K562 (cell line): ENCODE data around the gene TRIM24. TPM values are rescaled to one million over a fixed set of nuclear protein-coding genes. Genes with fewer than 3 reads are reported as not detected.

ENCODE experiments used
- ATAC-seq: fragments of 200-7000 bp; cut with Tn5 transposase; 3 replicates; pipeline ENCODE4 v1.9.1; 2020; ENCODE audit warnings: moderate library complexity
- BruUV-seq: library from RNA; stranded (reverse); fragments of 400-500 nt; replicated peaks from 2 replicates; lab custom pipeline; 2021; lab: Mats Ljungman, UMichigan
- CTCF ChIA-PET: fragments of 300-600 bp; formaldehyde crosslinking; extraction: SDS; loops from one replicate; lab custom pipeline; 2021; ENCODE audit warnings: low intra/inter-chr PET ratio; lab: Yijun Ruan, JAX
- POLR2A ChIA-PET: fragments of 300-600, 350-650 bp; sonication (Branson Sonifier 250); formaldehyde crosslinking; extraction: SDS; loops from one replicate; lab custom pipeline; 2021; ENCODE audit warnings: antibody characterized with exemption, inconsistent platforms; lab: Yijun Ruan, JAX
- DNase-seq, 4 experiments: peaks; one replicate each; pipeline versions ENCODE4 v3.0.0 to v3.0.0-alpha.2; 2011 to 2018; ENCODE audit warnings: low spot score in 3 of 4, mixed read lengths in 3 of 4; ENCODE audit errors: extremely low read depth in 1 of 4
- FAIRE-seq: peaks from 2 replicates; lab custom pipeline; 2011; peaks lifted over from hg19 to GRCh38; lab: Jason Lieb, UNC
- H2AFZ ChIP-seq: 2 replicates; pipeline ENCODE4 v1.6.0; 2011; ENCODE audit warnings: low read depth, low read length, control low read depth, inconsistent platforms
- H3K27ac ChIP-seq: fragments of 200-600 bp; 3 replicates; pipeline ENCODE4 v1.8.0; 2011; ENCODE audit warnings: low read depth, mild to moderate bottlenecking, control low read depth, inconsistent platforms, low read length, moderate library complexity, mixed read lengths; ENCODE audit errors: extremely low read depth
- H3K27me3 ChIP-seq, 2 experiments: fragments of 300-600 bp in 1 of 2; 2 replicates in 1 of 2; 3 replicates in 1 of 2; pipeline versions ENCODE4 v1.6.0 to v1.8.0; 2011; ENCODE audit warnings: inconsistent platforms in 2 of 2, low read length in 2 of 2, mild to moderate bottlenecking in 1 of 2, mixed read lengths in 1 of 2, moderate library complexity in 1 of 2; ENCODE audit not compliant: control insufficient read depth in 2 of 2, insufficient read depth in 2 of 2
- H3K36me3 ChIP-seq: fragments of 300-600 bp; 3 replicates; pipeline ENCODE4 v1.8.0; 2011; ENCODE audit warnings: mild to moderate bottlenecking, low read length, inconsistent platforms; ENCODE audit not compliant: control insufficient read depth, insufficient read depth
- H3K4me1 ChIP-seq, 2 experiments: fragments of 200-600 bp in 1 of 2; replicated peaks in 1 of 2; 2 replicates in 1 of 2; 3 replicates in 1 of 2; pipeline versions ENCODE4 v1.5.1 to v1.8.0; 2011; ENCODE audit warnings: inconsistent platforms in 2 of 2, low read length in 2 of 2, mild to moderate bottlenecking in 1 of 2, mixed read lengths in 1 of 2, moderate library complexity in 1 of 2; ENCODE audit not compliant: control insufficient read depth in 2 of 2, insufficient read depth in 2 of 2
- H3K4me2 ChIP-seq: 2 replicates; pipeline ENCODE4 v1.6.1; 2011; ENCODE audit warnings: low read length, control low read depth, inconsistent platforms, mixed read lengths; ENCODE audit not compliant: insufficient read depth
- H3K4me3 ChIP-seq: fragments of 200-600 bp; sonication (generic), shearing (Covaris generic); 2 replicates; pipeline ENCODE4 v1.5.1; 2016; ENCODE audit warnings: control low read depth, inconsistent platforms
- H3K79me2 ChIP-seq: fragments of 200-600 bp; 3 replicates; pipeline ENCODE4 v1.8.0; 2011; ENCODE audit warnings: low read length, inconsistent platforms; ENCODE audit not compliant: control insufficient read depth, insufficient read depth
- H3K9ac ChIP-seq, 2 experiments: 2 replicates each; pipeline versions ENCODE4 v1.6.0 to v1.6.1; 2011; ENCODE audit warnings: low read depth in 2 of 2, low read length in 2 of 2, control low read depth in 1 of 2, inconsistent platforms in 1 of 2, mild to moderate bottlenecking in 1 of 2, mixed read lengths in 1 of 2; ENCODE audit not compliant: insufficient read depth in 1 of 2
- H3K9me1 ChIP-seq: one replicate; pipeline ENCODE4 v1.6.0; 2011; ENCODE audit warnings: inconsistent platforms, mild to moderate bottlenecking, low read length, moderate library complexity; ENCODE audit not compliant: control insufficient read depth, insufficient read depth
- H3K9me3 ChIP-seq: replicated peaks from 2 replicates; pipeline ENCODE4 v1.5.1; 2011; ENCODE audit warnings: low read depth, low read length, inconsistent platforms; ENCODE audit not compliant: control insufficient read depth, insufficient read depth
- H4K20me1 ChIP-seq: replicated peaks from 2 replicates; pipeline ENCODE4 v1.6.1; 2011; ENCODE audit warnings: low read length, inconsistent platforms, mixed read lengths; ENCODE audit not compliant: control insufficient read depth, insufficient read depth
- CHCHD3 ChIP-seq: fragments of 250-450 bp; sonication (Bioruptor Pico); IDR thresholded peaks from 2 replicates; pipeline ENCODE4 v2.1.2; 2022; ENCODE audit warnings: mild to moderate bottlenecking
- KDM1A ChIP-seq, 2 experiments: fragments of 450-650 bp; IDR thresholded peaks; 2 replicates each; pipeline ENCODE4 v1.6.1; 2016; ENCODE audit warnings: mild to moderate bottlenecking in 2 of 2
- NONO ChIP-seq, 2 experiments: fragments of 200-400 bp in 1 of 2; fragments of 450-650 bp in 1 of 2; formaldehyde crosslinking in 1 of 2; IDR thresholded peaks; 2 replicates each; pipeline ENCODE4 v1.6.1; 2017; ENCODE audit warnings: low read depth in 2 of 2, mild to moderate bottlenecking in 2 of 2, moderate library complexity in 2 of 2, low read length in 1 of 2
- POLR2A ChIP-seq: fragments of 450-650 bp; conservative IDR thresholded peaks from 2 replicates; pipeline ENCODE4 v1.6.1; 2016
- RAD51 ChIP-seq: fragments of 450-650 bp; IDR thresholded peaks from 2 replicates; pipeline ENCODE4 v1.7.1; 2016; ENCODE audit warnings: low read depth, mild to moderate bottlenecking, borderline replicate concordance
- RBM22 ChIP-seq: fragments of 200-400 bp; formaldehyde crosslinking; IDR thresholded peaks from 2 replicates; pipeline ENCODE4 v1.6.1; 2018; ENCODE audit warnings: low read length, low read depth; ENCODE audit not compliant: poor library complexity, severe bottlenecking
- WGBS: fragments of 100-300 bp; shearing (Covaris generic); methylation state at CpG from one replicate; pipeline ENCODE4 v1.1.6; 2016; ENCODE audit warnings: low coverage, mixed read lengths; ENCODE audit not compliant: insufficient coverage; ENCODE audit errors: missing lambda C conversion rate; 5-methylcytosine and 5-hydroxymethylcytosine counted together
- in situ Hi-C: fragments of 300-500 bp; cut with MboI; formaldehyde crosslinking; loops from 4 replicates; pipeline ENCODE4 v1.15.0; 2018; ENCODE audit warnings: inconsistent platforms, mixed read lengths
- intact Hi-C: fragments of 100-400 bp; cut with micrococcal nuclease; formaldehyde crosslinking; loops from 2 replicates; pipeline ENCODE4 v1.14.2; 2022
- polyA plus RNA-seq, 8 experiments: library from polyadenylated mRNA; depleted of rRNA in 4 of 8; stranded (reverse) in 5 of 8; unstranded in 3 of 8; fragments of >200 nt; fragmentation: Nextera tagmentation in 2 of 8; fragmentation: Illumina TruSeq in 1 of 8; extraction: Ambion mirVana in 2 of 8; extraction: Trizol in 1 of 8; gene quantifications; 2 replicates each; pipeline versions ENCODE4 v1.2.1 to v1.2.3, GENCODE V29; 2011 to 2014; ENCODE audit warnings: inconsistent platforms in 1 of 8, missing spikeins in 1 of 8
- total RNA-seq, 7 experiments: library from RNA; depleted of rRNA in 6 of 7; stranded (reverse); fragments of >200 nt in 6 of 7; fragmentation: Illumina TruSeq in 2 of 7; extraction: Trizol in 2 of 7; gene quantifications; 2 replicates each; pipeline versions ENCODE4 v1.2.1 to v1.2.3, GENCODE V29; 2011 to 2021; ENCODE audit warnings: low replicate concordance in 1 of 7

Gene TRIM24
- total and polyA plus RNA-seq, 9 of the 15 experiments (the other 6 are each of a cell fraction or from before 2014, with no cell fraction given), result 13.4 to 74.0 (median 41.7) TPM

- H4K20me1 ChIP-seq, result no peaks in the 10 kb centered on the region
- no peak overlapping the region for H3K4me2 ChIP-seq
- DNase-seq, result no peak
- no peak overlapping the region for H3K27ac ChIP-seq
- 97% methylated on average over 7 of the region's 7 CpGs for WGBS
- H3K4me3 ChIP-seq, result no peak overlapping the region
- intact Hi-C loops, result no loop called here
- ChIA-PET CTCF (no interaction called here), POLR2A (no interaction called here)
- H2AFZ ChIP-seq, result no peak overlapping the region
- TF ChIP-seq POLR2A (peak; percentile 34), KDM1A (IDR thresholded peaks at IDR 0.05) (no peak)
- H3K9ac ChIP-seq, result no peak overlapping the region
- H3K4me1 ChIP-seq, result no peaks in the 10 kb centered on the region
- FAIRE-seq, result no peak
- H3K79me2 ChIP-seq, result peaks cover 1% of the 10 kb centered on the region; the same call in 1 of the 3 replicates
- H3K27me3 ChIP-seq, result no peaks in the 10 kb centered on the region
- in situ Hi-C loops, result no loop called here
- no peak for ATAC-seq
- BruUV-seq, result no TSS peak
- H3K9me1 ChIP-seq, result no peaks in the 10 kb centered on the region
- peaks cover 16% of the 10 kb centered on the region for H3K9me3 ChIP-seq
- H3K36me3 ChIP-seq, result peaks cover 91% of the 10 kb centered on the region
Observed at GRCh38 chr7:138521837-138522461, 61.9 kb downstream of the TRIM24 start.

- ChIA-PET CTCF (no interaction called here), POLR2A (no interaction called here)
- H3K36me3 ChIP-seq, result peaks cover 87% of the 10 kb centered on the region
- FAIRE-seq (no peak), DNase-seq (no peak), ATAC-seq (no peak)
- TF ChIP-seq RAD51 (no peak), NONO (IDR thresholded peaks at IDR 0.05; ENCODE audit: low read depth in 2 of 2, low read length in 1 of 2) (peak in 1 of 2 experiments; percentile 14; a peak in 1 of 4 replicates), RBM22 (peak; percentile 51), CHCHD3 (CRISPR knock-in tag) (no peak)
- H3K4me3 ChIP-seq, result no peak overlapping the region
- no peaks in the 10 kb centered on the region for H3K27me3 ChIP-seq
- intact Hi-C loops (no loop called here), in situ Hi-C loops (no loop called here)
- peaks cover 33% of the 10 kb centered on the region for H3K9me3 ChIP-seq
- no TSS peak for BruUV-seq
- H3K9me1 ChIP-seq, result no peaks in the 10 kb centered on the region
- no peak overlapping the region for H3K4me2 ChIP-seq
- no peaks in the 10 kb centered on the region for H4K20me1 ChIP-seq
- no peaks in the 10 kb centered on the region; a peak in 1 of 5 replicates for H3K4me1 ChIP-seq
- H2AFZ ChIP-seq, result no peak overlapping the region
- no peak overlapping the region for H3K27ac ChIP-seq
- H3K79me2 ChIP-seq, result no peaks in the 10 kb centered on the region
- no peak overlapping the region for H3K9ac ChIP-seq
- 98% methylated on average over 2 of the region's 2 CpGs for WGBS
Observed at GRCh38 chr7:138524259-138524658, 64.2 kb downstream of the TRIM24 start.
